ENCODE data around the gene SPRED2.

Gene SPRED2

GRCh38 chr2:65438137-65438899 is 5.9 kb upstream of the SPRED2 start:
- no peak for DNase-seq

- DNase-seq, result no peak
Observed at GRCh38 chr2:65437392-65438135, 5.2 kb upstream of the SPRED2 start.

GRCh38 chr2:65436824-65437221 is 4.4 kb upstream of the SPRED2 start:
- no peak for DNase-seq

GRCh38 chr2:65436169-65436823 is 3.9 kb upstream of the SPRED2 start:
- DNase-seq, result peak; percentile 85

- peak; percentile 68 for DNase-seq
Observed at GRCh38 chr2:65435625-65436168, 3.3 kb upstream of the SPRED2 start.

GRCh38 chr2:65434592-65435241 is 2.3 kb upstream of the SPRED2 start:
- no peak for DNase-seq

- DNase-seq, result no peak
Observed at GRCh38 chr2:65431421-65432226, 775 bp downstream of the SPRED2 start.

GRCh38 chr2:65430603-65431420 is 1.6 kb downstream of the SPRED2 start:
- no peak for DNase-seq

GRCh38 chr2:65429786-65430602 is 2.4 kb downstream of the SPRED2 start:
- DNase-seq, result no peak

GRCh38 chr2:65427532-65427931 is 4.9 kb downstream of the SPRED2 start:
- no peak for DNase-seq

- no peak for DNase-seq
Observed at GRCh38 chr2:65425276-65425675, 7.1 kb downstream of the SPRED2 start.

- DNase-seq, result no peak
Observed at GRCh38 chr2:65424391-65424790, 8.0 kb downstream of the SPRED2 start.

GRCh38 chr2:65421432-65421748 is 11.0 kb downstream of the SPRED2 start:
- no peak for DNase-seq

GRCh38 chr2:65420712-65421431 is 11.5 kb downstream of the SPRED2 start:
- DNase-seq, result no peak

- DNase-seq, result no peak
Observed at GRCh38 chr2:65417509-65418085, 14.8 kb downstream of the SPRED2 start.

GRCh38 chr2:65416945-65417344 is 15.5 kb downstream of the SPRED2 start:
- no peak for DNase-seq

GRCh38 chr2:65416321-65416720 is 16.1 kb downstream of the SPRED2 start:
- DNase-seq, result no peak

GRCh38 chr2:65415091-65415490 is 17.3 kb downstream of the SPRED2 start:
- no peak for DNase-seq

GRCh38 chr2:65413610-65414009 is 18.8 kb downstream of the SPRED2 start:
- no peak for DNase-seq

Data from GOT3 (cell line).